ENCODE data around the gene WDR43.
"Not testable (repeated sequence)": the region's sequence is repeated elsewhere in the genome, so short reads cannot be mapped to it uniquely, and the experiment has no call there.

Gene WDR43

GRCh38 chr2:28976584-28976983 lies 82.1 kb downstream of the WDR43 start:
- TF ChIP-seq, protein P1, sequence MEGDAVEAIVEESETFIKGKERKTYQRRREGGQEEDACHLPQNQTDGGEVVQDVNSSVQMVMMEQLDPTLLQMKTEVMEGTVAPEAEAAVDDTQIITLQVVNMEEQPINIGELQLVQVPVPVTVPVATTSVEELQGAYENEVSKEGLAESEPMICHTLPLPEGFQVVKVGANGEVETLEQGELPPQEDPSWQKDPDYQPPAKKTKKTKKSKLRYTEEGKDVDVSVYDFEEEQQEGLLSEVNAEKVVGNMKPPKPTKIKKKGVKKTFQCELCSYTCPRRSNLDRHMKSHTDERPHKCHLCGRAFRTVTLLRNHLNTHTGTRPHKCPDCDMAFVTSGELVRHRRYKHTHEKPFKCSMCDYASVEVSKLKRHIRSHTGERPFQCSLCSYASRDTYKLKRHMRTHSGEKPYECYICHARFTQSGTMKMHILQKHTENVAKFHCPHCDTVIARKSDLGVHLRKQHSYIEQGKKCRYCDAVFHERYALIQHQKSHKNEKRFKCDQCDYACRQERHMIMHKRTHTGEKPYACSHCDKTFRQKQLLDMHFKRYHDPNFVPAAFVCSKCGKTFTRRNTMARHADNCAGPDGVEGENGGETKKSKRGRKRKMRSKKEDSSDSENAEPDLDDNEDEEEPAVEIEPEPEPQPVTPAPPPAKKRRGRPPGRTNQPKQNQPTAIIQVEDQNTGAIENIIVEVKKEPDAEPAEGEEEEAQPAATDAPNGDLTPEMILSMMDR (conservative IDR thresholded peaks at IDR 0.05; ENCODE audit: low read depth) = no peak
- ChIA-PET POLR2A (ENCODE audit: low non-redundant PET) (no interaction called here), CTCF (interaction anchor here (0.7 kb wide), 1 partner anchor 100 kb away, joined by 3 read pairs; no protein-coding TSS in a partner anchor)
- DNase-seq (ENCODE audit: low spot score) = peak; percentile 78
- peak overlapping the region; percentile 69 for H3K27ac ChIP-seq

DNA sequence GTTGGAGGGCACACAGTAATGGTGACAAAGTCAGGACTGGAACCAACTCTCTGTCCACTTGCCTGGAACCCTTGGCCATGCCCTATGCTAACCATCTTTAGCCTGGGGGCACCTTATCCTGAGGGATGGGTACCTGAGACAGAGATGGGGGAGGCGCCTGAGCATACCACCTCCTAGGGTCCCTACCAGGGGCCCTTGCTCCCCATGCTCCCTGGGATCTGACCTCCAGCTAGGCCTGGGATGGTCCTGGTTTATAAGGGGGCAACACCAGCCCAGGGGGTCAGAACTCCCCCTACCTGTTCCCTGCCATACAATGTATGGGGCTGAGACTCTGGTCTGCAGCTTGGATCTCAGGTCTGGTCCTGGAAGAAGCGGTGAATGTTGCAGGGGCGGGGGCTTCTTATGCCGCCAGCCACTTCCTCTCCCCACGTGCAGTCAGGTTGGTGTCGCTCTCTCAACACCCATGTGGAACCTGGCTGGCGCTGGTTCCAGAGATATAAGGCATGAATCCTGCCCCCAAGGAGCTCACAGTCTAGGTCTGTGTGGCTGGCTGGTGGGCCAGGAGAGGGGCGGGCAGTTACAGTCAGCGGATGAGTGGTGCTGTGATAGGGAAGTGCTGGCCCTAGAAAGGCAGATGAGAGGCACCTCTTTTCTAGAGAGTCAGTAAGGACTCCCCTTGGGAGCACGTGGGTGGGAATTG lies 82.9 kb downstream of the WDR43 start:
- CTCF ChIA-PET = no interaction called here
- POLR2A ChIA-PET (ENCODE audit: low non-redundant PET) = no interaction called here
- DNase-seq (ENCODE audit: low spot score) = no peak
- TF ChIP-seq, protein P1 (conservative IDR thresholded peaks at IDR 0.05; ENCODE audit: low read depth) = no peak
- peak overlapping the region; percentile 69 for H3K27ac ChIP-seq

DNA sequence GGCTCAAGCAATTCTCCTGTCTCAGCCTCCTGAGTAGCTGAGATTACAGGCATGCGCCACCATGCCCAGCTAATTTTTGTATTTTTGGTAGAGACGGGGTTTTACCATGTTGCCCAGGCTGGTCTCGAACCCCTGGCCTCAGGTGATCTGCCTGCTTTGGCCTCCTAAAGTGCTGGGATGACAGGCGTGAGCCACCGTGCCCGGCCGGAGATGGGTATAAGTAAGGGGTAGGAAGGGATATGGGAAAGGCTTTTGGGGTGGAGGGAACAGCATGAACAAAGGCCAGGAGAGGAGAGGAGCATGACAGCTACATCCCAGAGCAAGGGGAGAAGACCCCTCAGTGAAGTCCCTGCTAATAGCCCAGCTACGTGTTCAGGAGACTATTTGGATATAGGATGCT lies 83.5 kb downstream of the WDR43 start:
- DNase-seq (ENCODE audit: low spot score); H3K27ac ChIP-seq; POLR2A ChIA-PET (ENCODE audit: low non-redundant PET): not testable (repeated sequence)
- CTCF ChIA-PET = interaction anchor here (0.7 kb wide), 1 partner anchor 132 kb away, joined by 3 read pairs; no protein-coding TSS in a partner anchor

DNA sequence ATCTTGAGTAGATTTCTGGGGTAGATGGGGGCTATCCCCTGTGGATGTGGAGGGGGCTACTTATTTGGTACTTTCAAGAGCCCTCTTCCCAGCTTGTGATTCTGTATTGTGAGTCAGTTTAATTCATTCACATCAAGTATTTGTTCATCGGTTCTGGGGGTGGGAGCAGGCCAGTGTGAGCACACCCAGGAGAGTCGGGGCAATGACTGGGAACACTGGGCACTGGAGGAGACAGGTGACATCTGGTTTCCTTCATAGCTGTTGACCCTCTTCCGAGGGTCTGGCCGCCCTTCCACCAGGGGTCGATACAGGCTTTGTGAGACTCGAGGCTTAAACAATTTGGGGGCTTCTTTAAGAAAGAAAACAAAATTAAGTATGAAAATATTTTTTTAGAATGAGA lies 84.1 kb downstream of the WDR43 start:
- CTCF ChIA-PET = interaction anchor here (0.7 kb wide), 1 partner anchor 133 kb away, joined by 3 read pairs; no protein-coding TSS in a partner anchor
- POLR2A ChIA-PET (ENCODE audit: low non-redundant PET) = no interaction called here
- no peak for DNase-seq (ENCODE audit: low spot score)
- TF ChIP-seq, protein P1 (conservative IDR thresholded peaks at IDR 0.05; ENCODE audit: low read depth) = no peak
- H3K27ac ChIP-seq = 0 out of 2 replicates have a peak overlapping the region, but pooled peaks have one; percentile 1

GRCh38 chr2:28979041-28979440 lies 84.6 kb downstream of the WDR43 start:
- CTCF ChIA-PET = interaction anchor here (0.7 kb wide), 1 partner anchor 133 kb away, joined by 3 read pairs; no protein-coding TSS in a partner anchor
- 0 out of 2 replicates have a peak overlapping the region, but pooled peaks have one; percentile 1 for H3K27ac ChIP-seq
- POLR2A ChIA-PET (ENCODE audit: low non-redundant PET) = no interaction called here
- TF ChIP-seq, protein P1 (conservative IDR thresholded peaks at IDR 0.05; ENCODE audit: low read depth) = no peak
- no peak for DNase-seq (ENCODE audit: low spot score)

DNA sequence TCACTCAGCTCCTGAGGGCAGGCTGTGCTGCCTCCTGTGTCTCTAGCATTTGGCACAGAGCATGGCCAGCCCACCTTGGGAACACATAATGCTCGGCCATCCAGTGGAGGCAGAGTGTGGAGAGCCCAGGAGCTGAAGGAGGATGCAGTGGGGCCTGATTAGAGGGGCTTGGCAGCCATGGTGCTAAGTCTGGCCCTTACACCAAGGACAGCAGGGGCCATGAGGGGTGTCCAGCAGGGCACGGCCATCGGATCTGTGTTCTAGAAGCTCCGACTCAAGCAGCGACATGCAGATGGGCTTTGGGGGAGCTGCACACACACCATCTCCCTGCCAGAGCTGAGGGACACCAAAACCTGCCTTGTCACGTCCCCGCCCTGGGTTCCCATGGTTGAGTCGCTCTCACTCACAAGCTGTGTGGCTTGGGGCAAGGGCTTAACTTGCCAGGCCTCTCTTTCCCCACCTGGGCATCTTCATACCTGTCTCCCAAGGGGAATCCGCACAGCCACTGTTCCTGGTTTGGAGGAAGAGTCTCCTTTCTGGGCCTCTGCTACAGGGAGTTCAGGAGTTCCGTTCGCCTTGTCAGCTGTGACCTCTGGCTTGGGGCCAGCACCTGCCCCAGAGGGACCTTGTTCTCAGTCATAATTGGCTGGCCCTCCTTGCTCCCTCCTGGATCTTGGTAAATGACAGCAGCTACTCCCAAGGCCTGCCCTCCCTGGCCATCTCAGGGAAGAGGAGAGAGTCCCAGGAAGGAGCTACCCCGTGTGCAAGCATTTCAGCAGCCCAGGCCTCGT lies 85.3 kb downstream of the WDR43 start:
- H3K27ac ChIP-seq = no peak overlapping the region
- POLR2A ChIA-PET (ENCODE audit: low non-redundant PET) = no interaction called here
- no peak for DNase-seq (ENCODE audit: low spot score)
- CTCF ChIA-PET = interaction anchor here (0.7 kb wide), 1 partner anchor 33 kb away, joined by 4 read pairs; no protein-coding TSS in a partner anchor
- TF ChIP-seq, protein P1 (conservative IDR thresholded peaks at IDR 0.05; ENCODE audit: low read depth) = no peak

Data from RWPE1 (cell line).